GM18498 (cell line): ENCODE results near the gene PBX2.

Source experiments
- ATAC-seq: cut with Tn5 transposase; IDR thresholded peaks from one replicate; pipeline ENCODE4 v1.9.1; 2021; ENCODE audit warnings: mild to moderate bottlenecking, moderate library complexity; ENCODE audit not compliant: unreplicated experiment

Gene PBX2

DNA sequence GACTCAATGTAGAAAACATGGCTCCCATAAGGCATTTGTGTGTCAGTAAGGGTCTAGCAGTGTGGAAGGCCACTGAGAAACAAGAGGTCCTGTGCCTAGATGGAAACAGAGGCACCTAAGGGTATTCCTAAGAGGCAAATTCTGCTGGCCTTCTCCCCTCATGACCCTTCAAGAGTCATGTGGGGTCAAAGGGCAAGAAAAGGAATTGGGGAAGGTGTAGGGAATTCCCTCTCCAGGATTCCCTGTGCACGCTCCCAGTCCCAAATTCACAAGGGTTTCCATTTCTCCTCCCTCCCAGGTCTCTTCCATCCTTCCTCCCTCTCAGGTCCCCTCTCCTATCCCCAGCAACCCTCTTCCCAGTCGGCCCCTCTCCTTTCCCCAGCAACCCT, 14.7 kb downstream of the PBX2 start:
- no peak for ATAC-seq

- ATAC-seq = no peak
These were observed 15.6 kb downstream of the PBX2 start for GRCh38 chr6:32174416-32174815.

- no peak for ATAC-seq
These were observed 16.8 kb downstream of the PBX2 start for GRCh38 chr6:32173051-32173727.

DNA sequence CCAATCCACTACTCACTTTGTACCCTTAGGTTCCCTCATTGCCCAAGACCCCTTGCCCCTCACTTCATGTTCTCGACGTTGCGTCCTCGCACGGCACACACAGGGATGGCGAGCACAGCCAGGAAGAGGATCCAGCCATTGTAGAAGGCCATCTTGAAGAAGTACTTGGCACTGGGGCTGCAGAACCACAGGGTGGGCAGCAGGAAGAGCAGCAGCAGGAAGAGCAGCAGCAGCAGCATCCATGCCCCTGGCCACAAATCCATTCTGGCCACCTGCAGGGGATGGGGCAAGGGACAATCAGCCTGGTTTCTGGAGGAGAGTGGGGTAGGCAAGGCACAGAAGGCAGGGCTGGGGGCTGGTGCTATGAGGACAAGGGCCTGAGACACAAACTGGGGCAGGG, 18.8 kb downstream of the PBX2 start:
- no peak for ATAC-seq

DNA sequence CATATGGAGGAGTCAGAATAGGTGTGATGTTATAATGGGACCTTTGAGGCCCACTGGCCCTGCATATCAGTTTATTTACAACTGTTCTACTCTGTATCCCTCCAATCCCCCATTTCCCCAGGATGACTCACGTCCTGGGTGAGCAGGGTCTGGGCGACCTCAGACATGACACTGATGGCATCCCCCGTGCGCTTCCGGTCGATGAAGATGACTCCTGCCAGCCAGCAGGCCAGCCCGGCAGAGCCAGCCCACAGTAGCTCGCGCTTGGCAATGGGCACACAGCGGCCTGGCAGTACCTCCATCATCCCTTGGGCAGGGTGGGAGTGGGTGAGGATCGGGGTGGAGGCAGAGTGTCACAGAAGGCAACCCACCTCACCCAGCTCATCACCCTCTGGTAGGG, 19.7 kb downstream of the PBX2 start:
- no peak for ATAC-seq

GRCh38 chr6:32168807-32169591, 21.0 kb downstream of the PBX2 start:
- ATAC-seq = no peak

- no peak for ATAC-seq
These were observed 21.7 kb downstream of the PBX2 start for GRCh38 chr6:32168350-32168749.

GRCh38 chr6:32167761-32168262, 22.2 kb downstream of the PBX2 start:
- ATAC-seq = no peak

DNA sequence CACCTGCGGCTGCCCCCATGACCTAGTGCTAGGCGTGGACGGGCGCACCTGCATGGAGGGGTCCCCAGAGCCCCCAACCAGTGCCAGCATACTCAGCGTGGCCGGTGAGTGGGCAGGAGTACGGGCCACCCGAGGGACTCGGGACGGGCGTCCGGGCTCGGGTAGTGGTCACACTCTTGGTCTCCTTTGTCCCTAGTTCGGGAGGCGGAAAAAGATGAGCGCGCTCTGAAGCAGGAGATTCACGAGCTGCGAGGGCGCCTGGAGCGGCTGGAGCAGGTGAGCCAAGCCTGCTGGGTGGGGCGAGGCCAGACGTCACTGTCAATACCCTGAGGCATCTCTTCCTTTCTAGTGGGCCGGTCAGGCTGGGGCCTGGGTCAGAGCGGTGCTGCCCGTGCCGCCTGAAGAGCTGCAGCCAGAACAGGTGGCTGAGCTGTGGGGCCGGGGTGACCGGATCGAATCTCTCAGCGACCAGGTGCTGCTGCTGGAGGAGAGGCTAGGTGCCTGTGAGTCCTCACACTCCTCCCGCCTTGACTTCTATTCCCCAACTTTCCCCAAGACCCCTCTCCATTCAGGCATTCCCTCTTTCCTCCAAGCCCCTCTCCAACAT, 22.7 kb downstream of the PBX2 start:
- no peak for ATAC-seq

DNA sequence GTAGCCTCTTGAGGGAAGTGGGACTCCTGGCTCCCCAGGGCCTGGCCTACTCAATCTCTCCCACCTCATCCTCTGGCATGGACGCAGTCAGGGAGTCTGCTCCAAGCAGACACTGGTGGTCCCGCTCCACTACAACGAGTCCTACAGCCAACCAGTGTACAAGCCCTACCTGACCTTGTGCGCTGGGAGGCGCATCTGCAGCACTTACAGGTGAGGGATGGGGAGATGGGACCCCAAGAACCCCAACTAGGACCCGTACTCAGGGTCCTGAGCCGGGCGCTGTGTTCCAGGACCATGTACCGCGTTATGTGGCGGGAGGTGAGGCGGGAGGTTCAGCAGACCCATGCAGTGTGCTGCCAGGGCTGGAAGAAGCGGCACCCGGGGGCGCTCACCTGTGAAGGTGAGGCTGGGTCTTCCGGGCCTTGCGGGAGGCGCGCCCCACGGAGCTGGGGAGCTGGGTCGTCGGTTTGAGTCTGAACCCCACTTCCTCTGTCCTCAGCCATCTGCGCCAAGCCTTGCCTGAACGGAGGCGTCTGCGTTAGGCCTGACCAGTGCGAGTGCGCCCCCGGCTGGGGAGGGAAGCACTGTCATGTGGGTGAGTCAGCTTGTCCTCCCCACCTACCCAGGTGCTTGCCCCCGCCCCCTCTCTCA, 23.5 kb downstream of the PBX2 start:
- ATAC-seq = no peak

- no peak for ATAC-seq
These were observed 25.7 kb downstream of the PBX2 start, which contains the start of gene EGFL8 for GRCh38 chr6:32164295-32164694. Gene EGFL8, plus strand, starts transcription at chr6:32164595. Its CDS starts 1,571 bp downstream, at chr6:32166166.

DNA sequence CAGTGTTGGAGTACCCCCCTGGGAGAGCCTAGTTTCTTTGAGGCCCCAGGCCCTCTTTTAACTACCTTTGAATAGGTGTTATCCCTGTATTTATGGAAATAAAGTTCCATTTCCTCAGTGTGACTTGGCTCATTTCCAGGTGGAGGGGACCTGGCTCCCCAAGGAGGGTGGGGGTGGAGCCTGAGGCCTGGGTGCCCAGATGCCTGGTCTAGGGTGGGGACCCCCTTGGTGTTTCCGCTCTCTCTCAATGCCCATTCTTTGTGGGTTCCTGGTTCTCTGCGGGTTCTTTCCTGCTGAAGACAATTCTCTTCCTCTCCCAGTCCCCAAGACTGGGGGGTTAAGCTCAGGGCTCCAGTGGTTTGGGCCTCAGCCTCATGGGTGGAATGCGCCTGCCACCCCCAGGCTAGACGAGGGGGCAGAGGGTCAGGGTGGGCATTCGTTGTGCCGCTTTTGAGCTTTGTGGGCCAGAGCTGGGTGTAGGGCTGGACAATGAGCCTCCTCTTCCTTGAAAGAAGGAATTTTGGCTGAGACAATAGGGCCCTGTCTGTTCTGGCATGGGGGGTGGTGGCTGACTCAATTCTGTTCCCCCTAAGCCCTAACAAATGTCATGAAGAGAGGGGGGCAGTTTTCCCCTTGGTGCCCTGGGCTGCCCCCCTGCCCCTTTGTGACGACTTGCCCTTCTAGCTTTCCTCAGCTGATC, 26.3 kb downstream of the PBX2 start:
- no peak for ATAC-seq

DNA sequence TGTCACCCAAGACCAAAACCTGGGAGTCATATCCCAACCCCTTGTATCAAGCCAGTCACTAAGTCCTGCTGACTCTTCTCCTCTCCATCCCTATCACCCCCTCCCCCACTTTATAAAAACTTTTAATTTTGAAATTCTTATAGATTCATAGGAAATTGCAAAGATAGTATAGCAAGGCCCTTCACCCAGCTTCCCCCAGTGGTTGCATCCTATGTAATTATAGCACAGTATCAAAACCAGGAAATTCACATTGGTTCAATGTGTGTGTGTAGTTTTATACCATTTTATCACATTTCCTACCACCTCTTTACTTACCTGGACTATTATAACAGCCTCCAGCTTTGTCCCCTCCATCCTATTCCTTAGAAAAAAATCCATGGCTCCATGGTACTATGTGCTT, 31.9 kb downstream of the PBX2 start:
- ATAC-seq = no peak

GRCh38 chr6:32156891-32157290, 33.1 kb downstream of the PBX2 start:
- no peak for ATAC-seq

GRCh38 chr6:32154514-32155161, 35.4 kb downstream of the PBX2 start:
- ATAC-seq = peak; percentile 68

DNA sequence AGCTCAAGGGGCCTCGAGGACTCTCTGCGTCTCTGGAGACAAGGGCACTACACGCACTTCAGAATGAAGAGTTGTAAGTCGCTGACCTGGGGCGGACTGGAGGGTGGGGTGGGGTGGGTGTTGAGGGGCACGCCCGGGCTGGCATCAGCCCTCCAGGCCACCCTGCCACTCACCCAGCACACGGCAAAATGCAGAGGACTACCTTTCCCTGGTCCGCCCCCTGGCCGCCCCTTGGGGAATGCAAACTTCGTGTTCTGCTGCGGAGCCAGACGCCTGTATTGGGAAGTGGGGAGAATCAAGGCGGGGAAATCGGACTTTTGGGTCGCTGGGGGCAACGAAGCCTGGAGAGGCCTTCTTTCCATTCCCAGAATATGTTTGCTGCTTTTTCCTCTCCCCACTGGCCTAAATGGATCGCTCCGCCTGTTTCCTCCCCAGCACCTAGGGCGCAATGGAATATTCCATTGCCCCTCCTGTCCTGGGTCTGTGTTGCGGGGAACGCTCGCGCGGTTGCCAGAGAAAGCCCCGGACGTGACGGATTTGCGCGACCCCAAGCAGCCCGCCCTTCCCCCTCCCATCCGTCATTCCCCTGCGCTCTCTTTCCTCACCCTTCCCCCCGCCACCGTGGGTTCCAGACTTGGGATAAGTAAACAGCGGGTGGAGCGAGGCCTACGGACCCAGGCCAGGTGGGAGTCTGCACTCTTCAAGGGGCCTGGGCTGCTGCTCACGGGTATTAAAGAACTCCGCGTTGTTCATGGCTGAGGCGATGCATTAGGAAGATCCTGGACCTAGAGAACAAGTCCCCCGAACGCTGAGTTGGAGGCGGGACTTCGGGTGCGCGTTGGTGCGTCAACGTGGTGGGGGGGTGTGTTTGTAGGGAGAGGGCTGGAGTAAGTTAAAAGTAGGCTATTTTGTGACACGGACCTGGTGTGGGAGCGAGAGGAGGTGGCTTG, 36.2 kb downstream of the PBX2 start, which contains the start of gene PPT2:
Gene PPT2 (plus strand): TSS at position 578 of the 950 bp plus-strand sequence. CDS start 454 bp downstream, outside the sequence.
- peak; percentile 33 for ATAC-seq

DNA sequence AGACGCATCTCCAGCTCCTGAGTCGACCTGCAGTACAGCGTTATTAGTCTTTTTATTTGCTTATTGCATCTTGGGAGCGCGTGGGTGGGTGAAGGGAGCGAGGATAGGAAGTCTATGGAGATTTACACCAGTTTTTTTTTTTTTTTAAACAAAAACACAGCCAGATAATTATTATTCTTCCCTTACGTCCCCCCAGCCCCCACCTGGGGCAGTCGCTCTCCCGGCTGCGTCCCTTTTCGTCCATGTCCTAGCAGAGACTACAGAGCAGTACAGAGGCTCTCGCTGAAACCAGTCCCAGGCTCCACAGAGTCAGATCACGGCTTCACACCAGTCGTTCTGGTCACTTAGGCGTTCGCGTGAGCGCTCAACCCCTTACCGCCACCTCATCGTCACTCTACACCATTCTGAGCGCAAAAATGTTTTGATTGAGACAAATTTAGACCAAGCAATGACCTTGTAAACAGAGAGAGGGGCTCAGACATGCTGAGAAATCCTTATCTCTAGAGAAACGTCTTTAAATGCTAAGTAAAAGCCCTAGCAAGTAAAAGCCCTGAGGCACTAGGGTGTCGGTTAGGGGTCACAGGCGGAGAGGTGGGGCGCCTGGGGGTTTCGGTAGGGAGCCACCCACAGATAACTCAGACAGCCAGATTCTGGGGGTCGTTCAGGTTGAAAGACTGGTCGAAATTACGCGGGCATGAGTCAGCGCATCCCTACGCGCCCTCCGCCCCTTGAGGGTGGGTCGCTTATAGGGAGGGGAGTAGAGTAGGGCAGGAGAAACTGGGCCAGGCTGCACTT, 37.0 kb downstream of the PBX2 start:
- no peak for ATAC-seq
